ENCODE data around the gene DNAJB6.

The DNAJB6 gene

GRCh38 chr7:157423348-157423747, 86.5 kb downstream of the DNAJB6 start:
- Histone ChIP-seq H3K27me3 (ENCODE audit: low read depth, low read length) (no peaks in the 10 kb centered on the region), H4K20me1 (ENCODE audit: insufficient read depth, low read length) (no peaks in the 10 kb centered on the region), H3K4me2 (ENCODE audit: low read length) (no peak overlapping the region), H3K9ac (ENCODE audit: low read length) (no peak overlapping the region), H3K79me2 (ENCODE audit: low read length) (no peaks in the 10 kb centered on the region), H3K27ac (ENCODE audit: low read length) (no peak overlapping the region), H2AFZ (ENCODE audit: low read depth, low read length) (no peak overlapping the region), H3K4me1 (ENCODE audit: low read length) (no peaks in the 10 kb centered on the region), H3K4me3 (ENCODE audit: low read length) (no peak overlapping the region), H3K9me3 (ENCODE audit: insufficient read depth, low read length) (no peaks in the 10 kb centered on the region), H3K36me3 (replicated peaks; ENCODE audit: low read depth, low read length) (no peaks in the 10 kb centered on the region)
- TF ChIP-seq EZH2phosphoT487 (IDR thresholded peaks at IDR 0.05; ENCODE audit: low read depth) (no peak), CTCF (IDR thresholded peaks at IDR 0.05; ENCODE audit: low read depth, low read length) (no peak)

DNA sequence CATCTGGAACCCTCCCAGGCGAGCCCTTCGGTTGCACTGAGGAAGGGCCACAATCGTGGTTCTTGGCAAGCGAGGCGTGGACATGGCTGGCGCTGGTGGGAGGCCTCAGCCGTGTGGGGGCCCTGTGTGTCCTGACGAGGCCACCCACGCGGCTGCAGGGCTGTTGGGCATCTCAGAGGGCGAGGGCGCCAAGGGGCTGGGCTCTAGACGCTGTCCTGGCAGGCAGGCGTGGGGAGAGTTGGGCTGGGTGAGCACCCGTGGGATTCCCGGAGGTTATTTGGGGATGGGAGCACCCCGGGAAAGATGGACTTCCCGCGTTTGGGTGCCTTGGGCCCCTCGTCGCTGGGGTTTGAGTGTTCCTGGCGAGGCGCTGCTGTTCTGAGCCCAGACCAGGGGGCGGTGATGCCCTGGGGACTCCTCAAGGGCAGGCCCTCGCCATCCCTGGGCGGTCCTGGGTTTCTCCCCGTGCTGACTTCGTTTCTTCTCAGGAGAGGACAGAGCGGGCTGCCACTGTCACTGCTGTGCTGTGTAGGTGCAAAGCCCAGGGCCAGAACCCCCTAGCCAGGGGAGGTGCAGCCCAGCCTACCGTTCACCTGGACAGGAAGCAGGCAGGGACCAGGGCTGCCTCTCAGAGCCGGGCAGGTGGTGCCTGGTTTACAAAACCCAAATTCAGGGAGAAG, 87.2 kb downstream of the DNAJB6 start:
- no peaks in the 10 kb centered on the region for H3K79me2 ChIP-seq (ENCODE audit: low read length)
- H3K27ac ChIP-seq (ENCODE audit: low read length), result no peak overlapping the region
- no peak overlapping the region for H3K9ac ChIP-seq (ENCODE audit: low read length)
- no peak overlapping the region for H3K4me2 ChIP-seq (ENCODE audit: low read length)
- no peak overlapping the region for H3K4me3 ChIP-seq (ENCODE audit: low read length)
- no peak overlapping the region for H2AFZ ChIP-seq (ENCODE audit: low read depth, low read length)
- H4K20me1 ChIP-seq (ENCODE audit: insufficient read depth, low read length), result no peaks in the 10 kb centered on the region
- H3K9me3 ChIP-seq (ENCODE audit: insufficient read depth, low read length), result no peaks in the 10 kb centered on the region
- H3K4me1 ChIP-seq (ENCODE audit: low read length), result no peaks in the 10 kb centered on the region
- TF ChIP-seq EZH2phosphoT487 (IDR thresholded peaks at IDR 0.05; ENCODE audit: low read depth) (no peak), CTCF (IDR thresholded peaks at IDR 0.05; ENCODE audit: low read depth, low read length) (no peak)
- H3K36me3 ChIP-seq (replicated peaks; ENCODE audit: low read depth, low read length), result no peaks in the 10 kb centered on the region
- no peaks in the 10 kb centered on the region for H3K27me3 ChIP-seq (ENCODE audit: low read depth, low read length)

DNA sequence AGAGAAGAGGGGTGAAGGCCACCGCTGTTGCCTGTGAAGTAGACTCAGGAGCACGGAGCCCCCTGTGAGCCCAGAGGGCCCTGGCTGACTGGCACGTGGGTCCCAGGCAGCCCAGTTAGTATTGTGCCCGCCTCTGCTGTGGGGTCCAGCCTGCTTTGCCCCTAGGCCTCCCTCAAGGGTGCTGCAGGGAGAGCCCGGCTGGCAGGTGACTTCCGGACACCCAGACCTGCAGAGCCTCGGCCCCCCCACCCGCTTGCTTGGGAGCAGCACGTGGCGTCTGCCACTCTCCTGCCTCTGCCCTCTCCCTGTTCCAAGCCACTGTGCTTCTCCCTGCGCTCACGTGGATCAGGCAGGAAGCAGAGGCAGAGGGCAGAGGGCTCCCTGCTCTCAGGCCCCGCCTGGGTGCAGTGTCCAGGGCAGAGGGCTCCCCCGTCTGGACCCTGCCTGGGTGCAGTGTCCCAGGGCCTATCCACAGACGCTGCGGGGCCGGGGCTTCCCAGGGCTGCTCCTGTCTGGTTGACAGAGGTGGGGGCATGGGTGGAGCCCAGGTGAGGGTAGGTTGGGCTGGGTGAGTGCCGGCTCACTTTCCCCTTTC, 88.4 kb downstream of the DNAJB6 start:
- no peaks in the 10 kb centered on the region for H3K4me1 ChIP-seq (ENCODE audit: low read length)
- no peaks in the 10 kb centered on the region for H3K36me3 ChIP-seq (replicated peaks; ENCODE audit: low read depth, low read length)
- H2AFZ ChIP-seq (ENCODE audit: low read depth, low read length), result no peak overlapping the region
- H4K20me1 ChIP-seq (ENCODE audit: insufficient read depth, low read length), result no peaks in the 10 kb centered on the region
- H3K27me3 ChIP-seq (ENCODE audit: low read depth, low read length), result no peaks in the 10 kb centered on the region
- H3K9ac ChIP-seq (ENCODE audit: low read length), result no peak overlapping the region
- no peak overlapping the region for H3K4me3 ChIP-seq (ENCODE audit: low read length)
- H3K79me2 ChIP-seq (ENCODE audit: low read length), result no peaks in the 10 kb centered on the region
- no peak overlapping the region for H3K27ac ChIP-seq (ENCODE audit: low read length)
- TF ChIP-seq CTCF (IDR thresholded peaks at IDR 0.05; ENCODE audit: low read depth, low read length), result no peak
- TF ChIP-seq EZH2phosphoT487 (IDR thresholded peaks at IDR 0.05; ENCODE audit: low read depth), result no peak
- no peak overlapping the region for H3K4me2 ChIP-seq (ENCODE audit: low read length)
- no peaks in the 10 kb centered on the region for H3K9me3 ChIP-seq (ENCODE audit: insufficient read depth, low read length)

DNA sequence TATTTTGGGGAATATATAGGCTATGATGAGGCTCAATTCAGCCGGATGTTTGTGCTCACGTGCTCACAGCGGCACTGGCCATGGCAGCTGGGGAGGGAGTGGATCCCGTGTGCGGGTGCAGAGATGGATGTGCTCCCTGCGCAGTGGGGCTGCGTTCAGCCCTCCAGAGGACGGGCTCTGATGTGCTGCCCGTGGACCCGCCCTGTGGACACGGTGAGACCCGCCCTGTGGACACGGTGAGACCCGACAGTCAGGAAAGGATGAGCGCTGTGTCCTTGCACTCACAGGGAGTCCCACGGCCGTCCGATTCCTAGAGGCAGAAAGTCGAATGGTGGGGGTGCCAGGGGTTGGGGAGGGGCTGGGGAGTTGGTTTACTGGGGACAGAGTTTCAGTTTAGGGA, 89.0 kb downstream of the DNAJB6 start:
- Histone ChIP-seq H3K4me3 (ENCODE audit: low read length) (no peak overlapping the region), H3K4me1 (ENCODE audit: low read length) (no peaks in the 10 kb centered on the region), H3K27ac (ENCODE audit: low read length) (no peak overlapping the region), H4K20me1 (ENCODE audit: insufficient read depth, low read length) (no peaks in the 10 kb centered on the region), H3K27me3 (ENCODE audit: low read depth, low read length) (no peaks in the 10 kb centered on the region), H3K36me3 (replicated peaks; ENCODE audit: low read depth, low read length) (no peaks in the 10 kb centered on the region), H3K79me2 (ENCODE audit: low read length) (no peaks in the 10 kb centered on the region), H2AFZ (ENCODE audit: low read depth, low read length) (no peak overlapping the region), H3K4me2 (ENCODE audit: low read length) (no peak overlapping the region), H3K9ac (ENCODE audit: low read length) (no peak overlapping the region), H3K9me3 (ENCODE audit: insufficient read depth, low read length) (no peaks in the 10 kb centered on the region)
- TF ChIP-seq EZH2phosphoT487 (IDR thresholded peaks at IDR 0.05; ENCODE audit: low read depth), result no peak
- no peak for TF ChIP-seq CTCF (IDR thresholded peaks at IDR 0.05; ENCODE audit: low read depth, low read length)
